ENCODE measurements around the gene GET4.
A peak's percentile ranks its signal among the peaks of the same experiment; 100 is the strongest.

Gene GET4

DNA sequence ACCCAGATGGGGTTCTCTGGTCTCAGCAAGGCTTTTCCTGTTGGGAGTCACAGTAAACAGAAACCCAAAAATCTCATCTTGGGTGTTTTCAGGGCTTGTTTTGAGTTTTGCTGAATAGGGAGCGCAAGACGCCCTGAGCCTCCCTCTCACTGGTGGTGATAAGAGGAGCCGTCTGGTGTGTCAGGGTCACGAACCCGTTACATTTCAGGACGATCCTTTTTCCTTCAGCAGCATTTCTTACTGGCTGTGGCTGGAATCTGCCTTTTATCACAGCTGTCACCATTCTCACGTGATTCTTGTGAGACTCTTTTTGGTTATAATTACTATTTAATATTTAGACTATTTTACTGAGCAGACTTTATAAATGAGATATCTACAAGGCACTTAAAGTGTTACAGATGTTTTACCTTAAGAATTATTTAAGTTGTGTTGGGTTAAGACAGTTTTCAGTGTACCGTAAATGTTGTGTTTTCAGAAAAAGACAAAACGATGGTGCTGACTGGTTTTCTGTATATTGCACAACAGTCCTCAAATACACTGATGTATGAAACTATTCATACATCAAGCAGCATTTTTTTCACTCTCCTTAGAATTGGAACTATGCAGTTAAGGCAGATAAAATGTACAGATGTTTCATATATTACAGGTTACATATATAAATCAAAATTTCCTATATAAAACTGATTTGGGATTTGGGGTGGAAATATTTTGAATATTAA, 2.2 kb upstream of the GET4 start:
- no peak overlapping the region for H3K4me2 ChIP-seq (ENCODE audit: low read length)
- H3K4me3 ChIP-seq (ENCODE audit: low read length): no peak overlapping the region
- H3K27me3 ChIP-seq (ENCODE audit: low read depth, low read length): no peaks in the 10 kb centered on the region
- H3K9ac ChIP-seq (ENCODE audit: low read length): no peak overlapping the region
- H2AFZ ChIP-seq (ENCODE audit: low read depth, low read length): no peak overlapping the region
- peaks cover 5% of the 10 kb centered on the region for H4K20me1 ChIP-seq (ENCODE audit: insufficient read depth, low read length)
- peaks cover 13% of the 10 kb centered on the region for H3K36me3 ChIP-seq (replicated peaks; ENCODE audit: low read depth, low read length)
- no peak for TF ChIP-seq EZH2phosphoT487 (IDR thresholded peaks at IDR 0.05; ENCODE audit: low read depth)
- TF ChIP-seq, protein P1, sequence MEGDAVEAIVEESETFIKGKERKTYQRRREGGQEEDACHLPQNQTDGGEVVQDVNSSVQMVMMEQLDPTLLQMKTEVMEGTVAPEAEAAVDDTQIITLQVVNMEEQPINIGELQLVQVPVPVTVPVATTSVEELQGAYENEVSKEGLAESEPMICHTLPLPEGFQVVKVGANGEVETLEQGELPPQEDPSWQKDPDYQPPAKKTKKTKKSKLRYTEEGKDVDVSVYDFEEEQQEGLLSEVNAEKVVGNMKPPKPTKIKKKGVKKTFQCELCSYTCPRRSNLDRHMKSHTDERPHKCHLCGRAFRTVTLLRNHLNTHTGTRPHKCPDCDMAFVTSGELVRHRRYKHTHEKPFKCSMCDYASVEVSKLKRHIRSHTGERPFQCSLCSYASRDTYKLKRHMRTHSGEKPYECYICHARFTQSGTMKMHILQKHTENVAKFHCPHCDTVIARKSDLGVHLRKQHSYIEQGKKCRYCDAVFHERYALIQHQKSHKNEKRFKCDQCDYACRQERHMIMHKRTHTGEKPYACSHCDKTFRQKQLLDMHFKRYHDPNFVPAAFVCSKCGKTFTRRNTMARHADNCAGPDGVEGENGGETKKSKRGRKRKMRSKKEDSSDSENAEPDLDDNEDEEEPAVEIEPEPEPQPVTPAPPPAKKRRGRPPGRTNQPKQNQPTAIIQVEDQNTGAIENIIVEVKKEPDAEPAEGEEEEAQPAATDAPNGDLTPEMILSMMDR (IDR thresholded peaks at IDR 0.05; ENCODE audit: low read depth, low read length): no peak
- no peaks in the 10 kb centered on the region for H3K9me3 ChIP-seq (ENCODE audit: insufficient read depth, low read length)
- no peak overlapping the region for H3K27ac ChIP-seq (ENCODE audit: low read length)
- H3K4me1 ChIP-seq (ENCODE audit: low read length): peaks cover 17% of the 10 kb centered on the region
- H3K79me2 ChIP-seq (ENCODE audit: low read length): peaks cover 23% of the 10 kb centered on the region

DNA sequence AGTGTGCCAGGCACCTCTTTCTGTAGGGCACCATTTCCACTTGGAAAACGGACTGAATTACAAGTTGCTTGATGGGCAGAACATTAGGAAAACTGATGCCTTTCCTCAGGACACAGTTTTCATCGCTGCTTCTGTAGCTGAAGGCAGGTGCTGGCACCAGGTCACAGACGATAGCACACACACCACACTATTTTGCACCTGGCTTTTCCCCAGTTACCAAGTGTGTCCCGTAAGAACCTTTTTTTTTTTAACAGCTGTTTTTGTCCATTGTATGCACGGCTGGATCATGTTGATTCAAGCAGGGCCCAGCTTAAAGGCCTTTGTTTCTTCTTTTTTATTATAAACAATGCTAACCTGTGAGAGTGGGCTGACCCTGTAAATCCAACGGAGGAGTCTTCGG, 1.3 kb upstream of the GET4 start:
- H3K4me3 ChIP-seq (ENCODE audit: low read length): no peak overlapping the region
- peaks cover 32% of the 10 kb centered on the region for H3K79me2 ChIP-seq (ENCODE audit: low read length)
- peaks cover 8% of the 10 kb centered on the region for H4K20me1 ChIP-seq (ENCODE audit: insufficient read depth, low read length)
- H3K4me1 ChIP-seq (ENCODE audit: low read length): peaks cover 17% of the 10 kb centered on the region
- H2AFZ ChIP-seq (ENCODE audit: low read depth, low read length): no peak overlapping the region
- no peak for TF ChIP-seq EZH2phosphoT487 (IDR thresholded peaks at IDR 0.05; ENCODE audit: low read depth)
- TF ChIP-seq, protein P1 (IDR thresholded peaks at IDR 0.05; ENCODE audit: low read depth, low read length): no peak
- H3K9ac ChIP-seq (ENCODE audit: low read length): no peak overlapping the region
- no peak overlapping the region for H3K27ac ChIP-seq (ENCODE audit: low read length)
- peaks cover 12% of the 10 kb centered on the region for H3K36me3 ChIP-seq (replicated peaks; ENCODE audit: low read depth, low read length)
- no peaks in the 10 kb centered on the region for H3K27me3 ChIP-seq (ENCODE audit: low read depth, low read length)
- no peak overlapping the region for H3K4me2 ChIP-seq (ENCODE audit: low read length)
- H3K9me3 ChIP-seq (ENCODE audit: insufficient read depth, low read length): no peaks in the 10 kb centered on the region

DNA sequence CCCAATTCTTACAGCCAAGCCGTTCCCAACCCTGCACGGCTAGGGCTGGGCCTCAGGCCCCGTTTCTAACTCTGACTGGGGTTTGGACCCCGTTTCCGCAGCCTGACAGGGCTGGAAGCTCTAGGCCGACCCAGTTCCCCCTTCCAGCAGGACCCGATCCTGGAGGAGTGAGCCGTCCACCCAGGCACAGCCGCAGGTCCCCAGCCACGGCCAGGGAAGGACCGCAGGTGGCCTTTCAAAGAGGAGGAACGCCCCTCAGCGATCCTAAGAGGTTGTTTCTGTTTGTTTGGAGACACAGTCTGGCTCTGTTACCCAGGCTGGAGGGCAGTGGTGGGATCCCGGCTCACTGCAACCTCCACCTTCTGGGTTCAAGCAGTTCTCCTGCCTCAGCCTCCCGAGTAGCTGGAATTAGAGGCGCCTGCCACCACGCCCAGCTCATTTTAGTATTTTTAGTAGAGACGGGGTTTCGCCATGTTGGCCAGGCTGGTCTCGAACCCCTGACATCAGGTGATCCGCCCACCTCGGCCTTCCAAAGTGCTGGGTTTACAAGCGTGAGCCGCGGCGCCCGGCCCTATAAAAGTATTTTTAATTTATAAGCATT, 778 bp upstream of the GET4 start:
- peaks cover 37% of the 10 kb centered on the region for H3K79me2 ChIP-seq (ENCODE audit: low read length)
- H3K9ac ChIP-seq (ENCODE audit: low read length): peak overlapping the region; percentile 31; the same call in 1 of the 2 replicates
- H3K27ac ChIP-seq (ENCODE audit: low read length): no peak overlapping the region
- peak overlapping the region; percentile 58 for H3K4me3 ChIP-seq (ENCODE audit: low read length)
- peaks cover 11% of the 10 kb centered on the region for H4K20me1 ChIP-seq (ENCODE audit: insufficient read depth, low read length)
- no peaks in the 10 kb centered on the region for H3K9me3 ChIP-seq (ENCODE audit: insufficient read depth, low read length)
- no peak for TF ChIP-seq EZH2phosphoT487 (IDR thresholded peaks at IDR 0.05; ENCODE audit: low read depth)
- TF ChIP-seq, protein P1 (IDR thresholded peaks at IDR 0.05; ENCODE audit: low read depth, low read length): no peak
- no peak overlapping the region for H2AFZ ChIP-seq (ENCODE audit: low read depth, low read length)
- H3K4me1 ChIP-seq (ENCODE audit: low read length): peaks cover 17% of the 10 kb centered on the region
- peak overlapping the region; percentile 35 for H3K4me2 ChIP-seq (ENCODE audit: low read length)
- H3K36me3 ChIP-seq (replicated peaks; ENCODE audit: low read depth, low read length): peaks cover 12% of the 10 kb centered on the region
- no peaks in the 10 kb centered on the region for H3K27me3 ChIP-seq (ENCODE audit: low read depth, low read length)

DNA sequence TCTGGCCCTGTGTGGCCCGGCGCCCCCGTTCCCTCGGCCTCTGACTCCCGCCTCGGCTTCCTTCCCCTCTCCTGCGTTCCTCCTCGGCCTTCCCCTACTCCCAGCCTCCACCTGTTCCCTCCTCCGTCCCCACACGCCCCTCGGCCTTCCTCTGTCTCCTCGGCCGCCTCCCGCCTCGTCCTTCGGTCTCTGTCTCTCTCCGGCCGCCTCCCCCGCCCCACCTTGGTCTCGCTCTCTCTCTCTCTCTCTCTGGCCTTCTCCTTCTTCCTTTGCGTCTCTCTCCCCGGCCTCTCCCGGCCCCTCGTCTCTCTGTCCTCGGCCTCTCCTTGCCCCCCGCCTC, 588 bp downstream of the GET4 start:
- peak overlapping the region; percentile 88 for H3K9ac ChIP-seq (ENCODE audit: low read length)
- peak overlapping the region; percentile 94 for H3K4me3 ChIP-seq (ENCODE audit: low read length)
- no peak for TF ChIP-seq EZH2phosphoT487 (IDR thresholded peaks at IDR 0.05; ENCODE audit: low read depth)
- TF ChIP-seq, protein P1 (IDR thresholded peaks at IDR 0.05; ENCODE audit: low read depth, low read length): no peak
- H3K9me3 ChIP-seq (ENCODE audit: insufficient read depth, low read length): no peaks in the 10 kb centered on the region
- no peaks in the 10 kb centered on the region for H3K27me3 ChIP-seq (ENCODE audit: low read depth, low read length)
- peaks cover 12% of the 10 kb centered on the region for H3K36me3 ChIP-seq (replicated peaks; ENCODE audit: low read depth, low read length)
- H3K4me1 ChIP-seq (ENCODE audit: low read length): peaks cover 17% of the 10 kb centered on the region
- peaks cover 51% of the 10 kb centered on the region for H3K79me2 ChIP-seq (ENCODE audit: low read length)
- H4K20me1 ChIP-seq (ENCODE audit: insufficient read depth, low read length): peaks cover 12% of the 10 kb centered on the region
- peak overlapping the region; percentile 48 for H3K27ac ChIP-seq (ENCODE audit: low read length)
- peak overlapping the region; percentile 83 for H3K4me2 ChIP-seq (ENCODE audit: low read length)
- H2AFZ ChIP-seq (ENCODE audit: low read depth, low read length): no peak overlapping the region
